Ramos (cell line): ENCODE measurements around the gene MRPL46.
"Not testable (repeated sequence)": the region's sequence is repeated elsewhere in the genome, so short reads cannot be mapped to it uniquely, and the experiment has no call there.

Experiments used
- in situ Hi-C: fragments of 300-500 bp; cut with MboI; formaldehyde crosslinking; loops from one replicate; pipeline ENCODE4 v1.14.3; 2022; ENCODE audit warnings: low sequenced_read_pairs; ENCODE audit not compliant: unreplicated experiment

MRPL46 gene

GRCh38 chr15:88449581-88449980, 17.6 kb downstream of the MRPL46 start:
- in situ Hi-C loops: loop anchor here (5.0 kb wide), 1 partner anchor 202 kb away; no protein-coding TSS in a partner anchor

DNA sequence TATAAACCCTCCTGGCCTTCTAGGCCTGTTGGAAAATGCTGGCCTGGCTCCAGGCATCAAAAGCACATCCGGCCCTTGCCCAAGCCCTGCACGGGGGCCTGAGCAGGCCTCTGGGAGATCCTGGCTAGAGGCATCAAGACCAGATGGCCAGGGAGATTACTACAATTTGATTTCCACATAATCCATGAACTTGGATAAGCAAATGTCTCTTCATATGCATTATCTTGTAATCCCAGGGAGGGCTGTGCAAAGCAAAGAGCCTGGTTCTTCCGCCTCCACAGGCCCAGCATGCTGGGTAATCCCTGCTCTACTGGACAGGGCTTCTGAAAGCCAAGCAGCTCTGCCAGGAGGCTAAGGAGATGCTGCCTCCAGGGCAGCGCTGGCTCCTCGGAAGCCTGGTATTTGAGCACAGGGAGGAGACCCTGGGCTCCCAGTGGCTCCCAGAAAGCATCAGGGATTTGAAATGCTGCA, 18.2 kb downstream of the MRPL46 start:
- in situ Hi-C loops: loop anchor here (5.0 kb wide), 1 partner anchor 202 kb away; no protein-coding TSS in a partner anchor

- in situ Hi-C loops: loop anchor here (5.0 kb wide), 1 partner anchor 200 kb away; no protein-coding TSS in a partner anchor
Observed at GRCh38 chr15:88447741-88448140, 19.4 kb downstream of the MRPL46 start.

DNA sequence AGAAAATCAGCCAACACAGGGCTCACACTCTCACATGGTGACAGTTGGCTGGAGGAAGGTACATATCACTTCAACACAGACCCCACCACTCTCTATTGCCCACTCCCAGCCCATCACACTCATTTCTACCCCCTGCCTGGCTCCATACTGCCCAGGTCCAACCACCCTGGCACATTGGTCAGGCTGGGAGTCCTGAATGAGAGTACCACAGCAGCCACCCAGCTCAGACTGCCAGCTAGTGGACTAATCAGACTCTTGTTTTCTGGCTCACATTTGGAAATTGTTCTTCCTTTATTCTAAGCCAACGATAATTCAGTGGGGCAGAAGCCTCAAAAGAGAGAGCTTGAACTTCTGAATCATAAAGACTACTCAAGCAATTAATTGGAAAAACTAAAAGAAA, 20.0 kb downstream of the MRPL46 start:
- in situ Hi-C loops: loop anchor here (5.0 kb wide), 1 partner anchor 200 kb away; no protein-coding TSS in a partner anchor

- in situ Hi-C loops: no loop called here
Observed at GRCh38 chr15:88441076-88441730, 26.0 kb downstream of the MRPL46 start.

- in situ Hi-C loops: no loop called here
Observed at GRCh38 chr15:88440021-88440420, 27.2 kb downstream of the MRPL46 start.

GRCh38 chr15:88438181-88438580, 29.0 kb downstream of the MRPL46 start:
- in situ Hi-C loops: no loop called here

DNA sequence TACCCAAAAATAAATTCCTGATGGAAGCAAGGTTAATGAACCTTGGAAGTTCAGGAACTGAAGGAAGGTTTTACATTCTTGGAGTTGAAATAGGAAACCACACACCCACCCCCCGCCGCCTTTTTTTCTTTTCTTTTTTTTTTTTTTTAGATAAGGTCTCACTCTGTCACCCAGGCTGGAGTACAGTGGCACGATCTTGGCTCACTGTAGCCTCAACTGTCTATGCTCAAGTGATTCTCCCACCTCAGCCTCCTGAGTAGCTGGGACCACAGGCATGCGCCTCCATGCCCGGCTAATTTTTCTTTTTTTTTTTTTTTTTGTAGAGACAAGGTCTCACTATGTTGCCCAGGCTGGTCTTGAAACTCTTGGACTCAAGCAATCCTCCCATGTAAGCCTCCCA, 33.1 kb downstream of the MRPL46 start:
- in situ Hi-C loops: not testable (repeated sequence)

- in situ Hi-C loops: no loop called here
Observed at GRCh38 chr15:88433046-88433685, 34.0 kb downstream of the MRPL46 start.

DNA sequence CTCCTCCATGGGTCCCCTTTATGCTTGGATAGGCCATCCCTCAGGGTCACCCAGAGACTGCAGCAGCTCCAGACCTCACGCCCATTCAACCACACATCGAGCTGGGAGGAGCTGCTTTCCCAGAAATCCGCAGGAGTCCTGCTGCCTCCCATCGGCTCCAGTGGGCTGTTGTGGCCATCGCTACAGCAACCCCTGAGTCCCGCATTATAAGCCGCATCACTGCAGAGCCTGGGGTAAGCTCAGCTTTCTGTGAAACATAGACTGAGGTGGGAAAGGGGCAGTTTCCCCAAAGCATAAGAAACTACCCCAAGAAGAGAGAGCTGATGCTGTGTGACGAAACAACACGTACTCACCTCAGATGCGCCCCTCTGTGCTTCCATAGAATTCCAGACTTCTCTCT, 35.7 kb downstream of the MRPL46 start:
- in situ Hi-C loops: no loop called here

GRCh38 chr15:88430051-88430450, 37.1 kb downstream of the MRPL46 start:
- in situ Hi-C loops: no loop called here

- in situ Hi-C loops: no loop called here
Observed at GRCh38 chr15:88428805-88429605, 38.2 kb downstream of the MRPL46 start.

DNA sequence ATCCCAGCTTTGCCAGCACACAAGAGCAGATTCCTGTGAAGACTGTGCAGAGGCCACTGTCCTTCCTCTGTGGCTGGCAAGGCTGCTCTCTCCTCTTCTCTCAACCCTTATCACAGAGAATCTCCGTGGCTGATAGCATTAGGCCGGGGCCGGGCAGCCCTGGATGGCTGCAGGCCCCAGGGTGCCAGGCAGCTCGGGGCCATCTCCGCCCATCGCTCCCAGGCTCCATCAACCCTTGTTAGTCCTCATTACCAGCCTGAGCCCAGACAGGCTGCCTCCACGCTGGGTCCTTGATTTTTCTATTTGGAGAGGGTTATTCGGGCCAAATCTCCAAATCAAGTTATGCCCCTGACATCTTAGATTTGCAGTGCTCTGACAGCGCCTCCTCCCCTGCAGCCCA, 39.1 kb downstream of the MRPL46 start:
- in situ Hi-C loops: no loop called here

- in situ Hi-C loops: no loop called here
Observed at GRCh38 chr15:88426304-88426703, 40.9 kb downstream of the MRPL46 start.

DNA sequence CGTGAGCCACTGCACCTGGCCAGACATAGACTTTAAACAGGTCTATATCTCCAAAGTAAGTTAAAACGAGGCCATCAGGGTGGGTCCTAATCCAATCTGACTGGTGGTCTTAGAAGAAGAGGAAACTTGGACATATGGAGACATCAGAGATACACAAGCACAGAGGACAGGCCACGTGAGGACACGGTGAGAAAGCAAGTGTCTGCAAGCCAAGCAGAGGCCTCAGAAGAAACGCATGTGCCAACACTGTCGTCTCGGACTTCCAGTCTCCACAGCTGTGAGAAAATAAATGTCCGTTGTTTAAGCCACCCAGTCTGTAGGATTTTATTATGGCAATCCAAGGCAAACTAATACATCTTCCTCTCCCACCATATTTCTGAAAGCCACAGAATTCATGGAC, 43.9 kb downstream of the MRPL46 start:
- in situ Hi-C loops: no loop called here

- in situ Hi-C loops: no loop called here
Observed at GRCh38 chr15:88419830-88420229, 47.4 kb downstream of the MRPL46 start.
